Measurements from ENCODE around the gene SLBP.

DNA sequence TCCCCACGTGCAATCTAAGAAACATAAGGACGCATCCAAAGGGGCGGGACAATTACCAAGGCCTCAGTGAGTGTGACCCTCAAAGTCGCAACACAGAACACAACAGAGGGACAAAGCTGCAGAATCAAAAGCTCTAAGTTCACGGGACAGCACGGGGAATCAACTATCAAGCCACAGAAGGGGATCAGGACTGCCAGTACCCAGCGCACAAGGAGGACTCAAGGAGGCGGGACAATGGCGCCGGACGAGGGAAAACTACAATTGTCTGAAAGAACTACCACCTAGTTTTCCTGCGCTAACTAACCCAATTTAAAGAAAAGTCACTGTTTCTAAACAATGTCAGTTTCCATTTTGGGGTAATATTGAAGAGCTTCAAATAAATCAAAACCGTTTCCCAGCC, 29.3 kb downstream of the SLBP start:
- TF ChIP-seq, protein P1, sequence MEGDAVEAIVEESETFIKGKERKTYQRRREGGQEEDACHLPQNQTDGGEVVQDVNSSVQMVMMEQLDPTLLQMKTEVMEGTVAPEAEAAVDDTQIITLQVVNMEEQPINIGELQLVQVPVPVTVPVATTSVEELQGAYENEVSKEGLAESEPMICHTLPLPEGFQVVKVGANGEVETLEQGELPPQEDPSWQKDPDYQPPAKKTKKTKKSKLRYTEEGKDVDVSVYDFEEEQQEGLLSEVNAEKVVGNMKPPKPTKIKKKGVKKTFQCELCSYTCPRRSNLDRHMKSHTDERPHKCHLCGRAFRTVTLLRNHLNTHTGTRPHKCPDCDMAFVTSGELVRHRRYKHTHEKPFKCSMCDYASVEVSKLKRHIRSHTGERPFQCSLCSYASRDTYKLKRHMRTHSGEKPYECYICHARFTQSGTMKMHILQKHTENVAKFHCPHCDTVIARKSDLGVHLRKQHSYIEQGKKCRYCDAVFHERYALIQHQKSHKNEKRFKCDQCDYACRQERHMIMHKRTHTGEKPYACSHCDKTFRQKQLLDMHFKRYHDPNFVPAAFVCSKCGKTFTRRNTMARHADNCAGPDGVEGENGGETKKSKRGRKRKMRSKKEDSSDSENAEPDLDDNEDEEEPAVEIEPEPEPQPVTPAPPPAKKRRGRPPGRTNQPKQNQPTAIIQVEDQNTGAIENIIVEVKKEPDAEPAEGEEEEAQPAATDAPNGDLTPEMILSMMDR (conservative IDR thresholded peaks at IDR 0.05): no peak
- no peak for TF ChIP-seq ZFX (IDR thresholded peaks at IDR 0.05)
